ENCODE results near the gene PTCH1. TPM values are rescaled to one million over a fixed set of nuclear protein-coding genes. Genes with fewer than 3 reads are reported as not detected.

The PTCH1 gene
- total RNA-seq, 1 donor from 2014 or later, result 8.2 TPM

DNA sequence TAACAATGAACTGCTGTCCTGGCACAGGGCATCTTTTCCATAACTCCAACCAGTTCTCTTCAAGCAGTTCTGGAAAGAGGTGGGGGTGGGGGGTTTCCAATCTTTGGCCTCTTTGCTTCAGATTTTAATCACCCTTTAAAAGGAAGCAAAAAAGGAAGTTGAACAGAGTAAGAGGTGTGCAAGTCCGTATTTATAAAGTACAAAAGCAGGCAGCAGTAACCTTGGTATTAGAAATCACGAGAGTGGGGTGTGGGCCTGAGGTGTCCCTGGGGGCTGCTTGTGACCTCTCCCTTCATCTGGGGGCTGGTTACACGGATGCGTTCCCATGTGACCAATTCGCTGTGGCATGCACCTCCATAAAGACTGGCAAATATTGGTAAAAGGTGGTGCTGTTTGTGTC, 70.5 kb downstream of the PTCH1 start:
- FAIRE-seq (no peak), DNase-seq (ENCODE audit: low spot score in 2 of 2) (no peak)

DNA sequence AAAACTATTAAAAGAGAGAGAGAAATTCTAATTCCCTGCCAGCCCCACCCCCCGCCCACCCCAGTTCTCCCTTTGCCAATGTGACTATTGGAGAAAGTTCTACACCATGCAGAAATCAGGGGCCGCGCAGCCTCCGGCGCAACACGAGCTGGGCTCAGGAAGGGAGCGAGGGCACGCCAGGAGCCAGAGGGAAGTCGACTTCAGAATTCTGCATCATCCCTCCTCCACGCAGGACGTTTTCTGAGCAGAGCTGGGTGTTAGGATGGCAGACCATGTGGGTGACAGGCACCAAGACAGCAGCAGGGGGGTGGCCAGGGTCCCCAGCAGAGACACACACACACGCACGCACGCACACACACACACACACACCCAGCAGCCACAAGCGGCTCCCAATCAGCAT, 72.6 kb downstream of the PTCH1 start:
- FAIRE-seq, result no peak
- DNase-seq (ENCODE audit: low spot score in 2 of 2), result no peak

DNA sequence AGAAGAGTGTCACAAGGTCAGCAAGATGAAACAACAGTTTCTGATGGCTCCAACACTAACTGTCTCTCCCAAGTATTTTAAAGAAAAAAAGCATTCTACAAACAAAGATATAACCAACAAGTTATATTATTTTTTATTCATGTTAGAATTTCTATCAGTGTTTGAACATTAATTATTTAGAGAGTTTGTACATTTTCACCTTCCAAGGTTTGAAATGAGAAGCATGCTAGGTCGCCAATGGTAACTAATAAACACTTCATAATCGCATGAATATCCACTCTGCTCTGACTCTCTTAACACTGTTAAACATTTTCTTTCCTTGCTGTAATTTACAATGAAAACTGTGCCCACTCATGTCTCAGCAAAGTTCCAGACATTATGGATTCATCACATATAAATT, 73.5 kb downstream of the PTCH1 start:
- DNase-seq (ENCODE audit: low spot score in 2 of 2) (no peak), FAIRE-seq (no peak)

DNA sequence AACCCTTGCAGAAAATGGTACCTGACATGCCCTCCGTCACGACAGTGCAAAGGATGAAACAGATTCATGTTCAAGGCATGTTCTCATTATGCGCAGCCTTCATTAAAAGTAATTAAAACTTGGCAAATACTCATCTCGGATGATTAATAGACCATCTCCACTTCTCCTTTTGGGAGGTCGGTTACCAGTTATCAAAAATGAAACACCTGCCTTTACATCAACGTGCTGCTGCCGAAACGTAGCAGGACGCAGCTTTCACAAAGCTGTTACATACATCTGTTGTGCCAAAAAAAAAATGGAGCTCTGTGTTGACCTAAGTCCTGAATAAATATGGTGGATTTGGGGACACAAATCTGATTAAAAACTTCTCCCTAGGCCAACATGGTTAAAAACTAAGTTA, 75.7 kb downstream of the PTCH1 start:
- FAIRE-seq (no peak), DNase-seq (ENCODE audit: low spot score in 2 of 2) (no peak)

DNA sequence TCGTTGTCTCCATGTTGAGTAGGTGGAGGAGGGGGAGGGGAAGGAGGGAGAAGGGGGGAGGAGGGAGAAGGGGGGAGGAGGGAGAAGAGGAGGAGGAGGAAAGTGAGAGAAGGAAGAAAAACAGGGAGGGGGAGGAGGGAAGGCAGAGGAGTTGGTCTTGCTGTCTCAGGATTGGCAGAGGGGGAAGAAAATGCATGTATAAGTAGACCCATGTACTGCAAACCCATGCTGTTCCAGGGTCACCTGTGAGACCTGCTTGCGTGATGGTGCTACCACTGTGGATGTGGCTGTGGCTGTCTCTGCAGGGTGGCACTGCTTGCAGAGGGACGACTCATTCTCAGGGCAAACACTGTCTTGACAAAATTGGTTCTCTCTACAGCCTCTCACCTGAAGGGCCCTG, 76.3 kb downstream of the PTCH1 start:
- DNase-seq (ENCODE audit: low spot score in 2 of 2) (no peak), FAIRE-seq (no peak)

DNA sequence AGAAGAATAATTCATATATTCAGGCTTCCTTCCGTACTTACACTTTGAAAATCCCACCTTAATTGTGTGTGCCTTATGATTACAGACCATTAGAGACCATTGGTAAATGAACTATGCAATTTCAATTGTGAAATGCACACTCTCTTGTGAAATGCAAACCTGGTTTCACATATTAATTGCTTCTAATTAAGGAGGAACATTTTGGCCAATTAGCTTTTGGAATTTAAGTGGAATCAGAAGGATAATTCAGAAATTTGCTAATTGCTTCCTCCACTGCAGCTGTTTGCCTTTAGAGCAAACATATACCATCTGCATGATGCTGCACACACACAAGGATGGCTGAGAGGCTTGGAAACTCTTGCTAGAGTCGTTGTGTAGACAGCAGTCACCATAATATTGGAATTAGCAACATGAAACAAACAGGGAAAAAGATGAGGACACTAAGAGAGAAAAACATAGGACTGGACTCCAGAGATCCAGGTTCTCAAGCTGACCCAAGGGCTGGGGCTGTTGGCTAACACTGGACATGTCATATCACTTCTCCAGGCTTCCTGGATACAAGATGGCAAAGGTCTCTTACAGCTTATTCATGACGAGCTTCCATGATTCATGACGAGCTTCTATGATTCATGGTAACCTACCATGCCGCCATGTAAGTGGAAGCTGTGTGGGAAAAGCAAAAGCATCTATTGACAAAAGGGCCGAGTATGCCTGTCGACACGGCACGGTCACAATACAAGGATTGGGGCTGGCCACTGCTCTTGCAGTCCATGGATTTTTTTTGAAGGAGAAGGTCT, 78.0 kb downstream of the PTCH1 start:
- DNase-seq (ENCODE audit: low spot score in 2 of 2), result no peak
- no peak for FAIRE-seq

DNA sequence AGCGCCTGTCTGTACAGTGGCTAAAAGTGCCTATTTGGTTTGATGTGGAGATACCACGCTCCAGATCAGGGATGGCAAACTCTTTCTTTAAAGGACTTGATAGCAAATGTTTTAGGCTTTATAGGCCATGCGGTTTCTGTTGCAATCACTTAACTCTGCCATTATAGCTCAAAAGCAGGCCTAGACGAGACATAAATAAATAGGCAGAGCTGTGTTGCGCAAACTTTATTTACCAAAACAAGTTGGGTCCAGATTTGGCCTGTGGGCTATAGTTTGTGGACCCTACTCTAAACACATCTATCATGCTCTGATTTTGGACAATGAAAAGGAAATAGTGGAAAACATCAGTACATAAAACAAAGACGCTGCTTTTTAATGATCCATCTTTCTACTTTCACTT, 79.2 kb downstream of the PTCH1 start:
- no peak for FAIRE-seq
- DNase-seq (ENCODE audit: low spot score in 2 of 2), result no peak

DNA sequence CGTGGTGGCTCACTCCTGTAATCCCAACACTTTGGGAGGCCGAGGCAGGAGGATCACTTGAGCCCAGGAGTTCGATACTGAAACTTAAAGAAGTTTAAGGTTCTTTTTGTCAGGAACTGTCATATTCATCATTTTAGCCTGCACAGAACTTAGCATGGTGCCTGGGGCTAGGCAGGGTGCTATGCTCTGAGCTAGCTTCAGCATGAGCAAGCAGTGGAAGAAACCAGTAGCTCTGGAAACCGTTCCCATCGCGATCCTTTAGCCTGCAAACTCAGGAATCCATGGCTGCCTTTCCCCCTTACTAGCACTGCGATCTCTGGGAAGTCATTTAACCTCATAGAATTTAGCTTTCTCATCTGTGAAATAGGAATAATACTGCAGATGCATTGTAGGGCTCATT, 80.4 kb downstream of the PTCH1 start:
- no peak for FAIRE-seq
- no peak for DNase-seq (ENCODE audit: low spot score in 2 of 2)

DNA sequence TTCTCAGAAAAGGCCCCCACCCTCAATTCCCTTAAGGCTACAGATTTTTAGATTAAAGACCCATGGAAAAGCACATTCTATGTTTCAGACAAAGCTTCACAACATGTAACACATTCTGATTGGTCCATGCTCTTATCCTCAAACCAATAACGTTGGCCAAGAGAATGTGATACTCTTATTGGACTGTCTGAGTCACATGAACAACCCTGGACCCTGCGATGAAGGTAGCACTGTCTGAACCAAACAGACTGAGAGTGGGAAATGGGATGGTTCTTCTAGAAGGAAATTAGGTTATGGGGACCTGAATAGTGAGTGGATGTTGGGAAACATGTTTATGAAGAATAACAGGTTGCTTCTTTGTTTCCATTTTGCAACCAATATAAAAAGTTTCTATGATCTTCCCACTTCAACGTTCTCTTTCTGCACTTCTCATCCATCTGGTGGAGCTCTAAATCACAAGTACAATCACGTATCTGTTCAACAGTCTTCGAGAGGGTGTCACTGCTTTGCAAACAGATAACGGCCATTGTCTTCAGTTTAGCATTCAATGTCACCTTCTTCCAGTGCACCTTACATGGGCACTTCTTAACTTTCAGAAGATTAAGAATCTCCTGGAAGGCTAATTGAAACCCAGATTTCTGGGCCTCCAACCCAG, 81.6 kb downstream of the PTCH1 start:
- DNase-seq (ENCODE audit: low spot score in 2 of 2) (no peak), FAIRE-seq (no peak)

DNA sequence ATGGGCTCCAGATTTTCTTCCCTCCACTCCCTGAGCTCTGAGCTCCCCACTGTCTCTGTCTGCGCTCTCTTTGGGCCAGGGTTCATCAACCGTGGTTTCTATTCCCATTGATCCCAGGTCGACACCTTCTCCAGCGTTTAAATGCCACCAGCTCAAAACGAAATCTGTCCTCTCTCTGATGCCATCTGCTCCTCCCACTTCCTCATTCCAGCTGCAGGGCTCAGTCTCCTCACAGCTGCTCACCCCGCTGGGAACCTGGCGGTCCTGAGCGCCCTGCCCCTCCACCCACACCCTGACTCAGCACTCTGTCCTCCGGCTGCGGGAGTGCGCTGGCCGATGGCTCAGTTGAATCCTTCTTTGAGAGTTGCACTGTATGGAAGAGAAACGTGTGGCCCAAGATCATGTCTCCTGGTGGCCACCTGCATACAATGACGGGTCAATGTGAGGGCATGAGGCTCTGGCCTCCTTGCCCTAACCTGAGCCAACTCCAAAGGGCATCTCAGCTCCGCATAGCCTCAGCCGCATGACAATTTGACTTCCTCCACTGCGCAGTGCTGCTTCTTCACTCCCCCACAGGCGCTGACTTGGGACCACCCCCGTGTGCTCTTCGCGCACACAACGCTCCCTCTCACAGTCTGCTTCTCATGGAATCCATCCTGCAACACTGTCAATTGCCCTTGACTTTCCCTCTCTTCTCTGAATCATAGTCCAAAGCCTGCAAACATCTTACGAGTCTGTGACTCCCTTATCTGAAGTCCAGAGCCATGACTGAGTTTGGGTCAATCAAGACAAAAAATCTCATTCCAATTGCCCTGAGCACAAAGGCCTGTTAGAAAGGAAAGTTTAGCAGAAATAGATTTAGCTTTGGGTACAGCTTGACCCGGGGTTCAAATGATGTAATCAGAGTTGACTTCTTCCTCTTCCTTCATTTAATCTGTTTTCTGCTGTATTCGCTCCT, 82.4 kb downstream of the PTCH1 start:
- FAIRE-seq (no peak), DNase-seq (ENCODE audit: low spot score in 2 of 2) (no peak)

DNA sequence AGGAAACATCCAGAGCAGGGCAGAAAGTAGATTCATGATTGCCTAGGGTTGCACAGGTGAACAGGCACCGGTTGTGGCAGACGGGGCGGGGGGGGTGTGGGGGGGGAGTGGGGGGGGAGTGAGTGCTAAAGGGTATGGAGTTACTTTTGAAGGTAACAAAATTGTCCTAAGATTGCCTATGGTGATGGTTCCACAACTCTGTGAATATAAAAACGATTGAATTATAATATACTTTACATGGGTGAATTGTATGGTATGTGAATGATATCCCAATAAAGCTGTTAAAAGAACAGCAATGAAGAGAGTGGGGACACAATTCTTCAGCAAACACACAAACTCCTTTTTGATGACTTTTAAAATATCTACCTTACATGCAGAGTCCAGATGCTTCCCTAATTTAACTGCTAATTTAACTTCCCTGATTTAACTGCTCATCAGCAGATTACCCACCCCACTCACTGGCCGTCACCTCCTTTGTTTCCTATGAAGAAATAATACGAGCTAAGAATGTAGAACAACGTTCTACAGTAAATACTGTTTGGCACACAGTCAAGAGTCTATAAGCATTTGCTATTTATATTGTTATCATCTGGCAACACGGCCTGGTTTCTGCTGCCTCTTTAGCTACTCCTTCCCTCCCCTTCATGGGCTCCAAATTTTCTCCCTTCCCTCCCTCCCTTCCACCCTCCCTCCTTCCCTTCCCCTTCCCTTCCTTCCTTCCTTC, 83.5 kb downstream of the PTCH1 start:
- no peak for DNase-seq (ENCODE audit: low spot score in 2 of 2)
- FAIRE-seq, result no peak

DNA sequence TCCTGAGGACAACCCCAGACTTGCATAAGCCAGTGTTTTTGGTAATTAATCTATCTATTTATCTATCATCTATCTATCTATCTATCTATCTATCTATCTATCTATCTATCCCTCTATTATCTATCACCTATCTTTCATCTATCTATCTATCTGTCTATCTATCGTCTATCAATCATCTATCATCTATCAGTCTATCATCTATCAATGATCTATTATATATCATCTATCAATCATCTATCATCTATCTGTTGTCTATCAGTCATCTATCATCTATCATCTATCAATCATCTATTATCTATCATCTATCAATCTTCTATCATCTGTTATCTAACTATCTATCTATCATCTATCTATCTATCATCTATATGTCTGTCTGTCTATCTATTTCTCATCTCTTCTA, 85.5 kb downstream of the PTCH1 start:
- DNase-seq (ENCODE audit: low spot score in 2 of 2), result no peak
- no peak for FAIRE-seq

DNA sequence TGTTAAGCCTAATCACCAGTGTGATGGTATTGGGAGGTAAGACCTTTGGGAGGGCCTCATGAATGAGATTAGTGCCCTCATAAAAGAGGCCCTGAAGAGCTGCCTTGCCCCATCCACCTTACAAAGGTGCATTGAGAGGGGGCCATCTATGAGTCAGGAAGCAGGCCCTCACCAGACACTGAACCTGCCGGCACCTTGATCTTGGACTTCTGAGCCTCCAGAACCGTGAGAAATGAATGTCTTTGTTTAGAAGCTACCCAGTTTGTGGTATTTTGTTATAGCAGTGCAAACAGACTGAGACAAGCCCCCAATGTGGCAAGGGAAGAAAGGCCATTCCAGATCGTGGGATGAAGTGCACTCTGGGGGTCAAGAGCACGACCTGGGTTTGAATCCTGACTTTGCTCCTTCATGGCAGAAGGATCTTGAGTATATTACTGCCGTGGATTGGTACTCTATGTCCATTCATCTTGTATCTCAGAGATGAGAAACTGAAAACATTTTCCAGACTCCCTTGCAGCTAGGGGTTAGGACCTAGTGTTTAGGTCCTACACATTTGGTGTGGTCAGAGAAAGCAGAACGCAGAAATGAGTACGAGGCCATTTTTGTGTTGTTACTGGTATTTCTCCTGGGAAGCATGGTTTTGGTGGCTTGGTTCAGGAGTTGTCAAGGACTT, 86.7 kb downstream of the PTCH1 start:
- FAIRE-seq, result no peak
- DNase-seq (ENCODE audit: low spot score in 2 of 2), result no peak

DNA sequence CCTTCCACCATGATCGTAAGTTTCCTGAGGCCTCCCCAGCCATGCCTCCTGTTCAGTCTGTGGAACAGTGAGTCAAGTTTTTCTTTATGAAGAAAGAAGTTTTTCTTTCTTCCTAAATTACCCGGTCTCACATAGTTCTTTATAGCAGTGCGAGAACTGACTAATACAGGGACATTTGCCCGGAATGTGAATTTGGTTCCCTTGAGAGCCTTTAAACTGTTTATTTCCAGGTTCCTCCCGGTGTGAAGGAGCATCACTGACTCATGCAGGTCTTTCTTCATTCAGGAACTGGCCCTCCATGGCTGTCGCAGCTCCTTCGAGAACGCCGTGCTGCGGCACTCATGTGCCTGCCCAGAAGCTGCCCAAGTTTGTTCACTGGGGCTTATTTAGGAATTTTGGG, 87.7 kb downstream of the PTCH1 start:
- no peak for FAIRE-seq
- no peak for DNase-seq (ENCODE audit: low spot score in 2 of 2)

DNA sequence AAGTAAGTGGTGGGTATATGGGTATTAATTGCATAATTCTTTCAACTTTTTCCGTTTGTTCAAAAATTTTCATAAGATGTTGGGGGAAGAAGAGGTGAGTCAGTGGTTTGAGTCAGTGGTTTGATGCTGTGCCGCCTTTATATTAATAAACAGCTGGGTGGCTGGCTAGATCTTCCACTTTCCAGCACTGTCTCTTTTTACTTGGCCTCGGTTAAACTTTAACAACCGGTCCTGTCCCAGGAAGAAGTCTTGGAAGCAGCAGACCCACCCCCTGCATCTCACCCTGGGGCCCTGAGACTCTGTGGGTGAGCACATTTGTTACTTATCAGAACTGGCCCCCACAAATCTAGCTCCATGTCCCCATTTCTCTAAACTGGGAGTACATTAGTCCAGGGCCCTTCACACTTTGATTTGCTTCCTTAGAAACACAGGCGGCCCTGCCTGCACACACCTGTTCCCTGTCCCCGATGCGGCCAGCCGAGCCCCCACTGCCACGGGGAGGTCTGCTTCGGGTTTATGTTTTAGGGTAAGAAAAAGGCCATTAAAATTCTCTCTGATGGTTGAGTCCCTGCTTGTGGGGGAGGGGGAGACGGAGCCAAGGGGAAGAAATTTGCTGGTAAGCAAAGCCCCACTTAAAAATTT, 90.7 kb downstream of the PTCH1 start:
- DNase-seq (ENCODE audit: low spot score in 2 of 2) (no peak), FAIRE-seq (no peak)

DNA sequence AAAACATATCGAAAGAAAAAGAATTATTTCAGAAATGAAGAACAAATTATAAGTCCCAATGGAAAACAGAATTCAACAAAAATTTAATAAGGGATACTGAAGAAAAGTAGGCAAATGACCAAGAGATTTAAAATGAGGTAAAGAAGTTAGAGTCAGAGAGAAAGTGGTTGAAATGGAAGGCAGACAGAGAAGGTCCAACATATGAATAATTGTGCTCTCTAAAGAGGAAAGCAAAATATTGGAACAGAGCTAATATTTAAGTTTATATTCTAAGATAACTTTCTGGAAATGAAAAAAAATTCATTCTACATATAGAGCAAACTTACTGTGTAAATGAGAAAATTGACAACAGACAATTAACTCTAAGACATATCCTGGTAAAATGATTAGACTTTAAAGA, 94.1 kb downstream of the PTCH1 start:
- no peak for FAIRE-seq

DNA sequence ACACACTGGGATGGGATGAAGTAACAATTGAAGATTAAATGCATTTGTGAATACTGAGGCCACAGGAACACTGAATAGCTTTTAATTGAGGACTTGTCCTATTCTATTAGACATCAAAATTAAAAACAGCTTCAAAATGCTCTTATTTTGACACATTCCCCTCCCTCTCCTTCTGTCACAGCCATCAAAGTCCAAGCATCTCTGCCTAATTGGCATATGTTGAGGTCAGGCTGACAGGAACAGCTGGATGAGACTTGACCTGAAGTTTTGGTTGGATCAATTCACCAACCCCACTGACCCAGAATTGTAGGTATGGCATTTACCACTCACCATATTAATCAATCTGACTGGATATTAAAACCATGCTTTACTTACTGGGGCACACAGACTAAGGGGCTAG, 96.3 kb downstream of the PTCH1 start:
- DNase-seq (ENCODE audit: low spot score in 2 of 2), result no peak
- no peak for FAIRE-seq

More for the DNA sequence above, 94.1 kb downstream of the PTCH1 start:
- no peak for DNase-seq (ENCODE audit: low spot score in 2 of 2)

DNA sequence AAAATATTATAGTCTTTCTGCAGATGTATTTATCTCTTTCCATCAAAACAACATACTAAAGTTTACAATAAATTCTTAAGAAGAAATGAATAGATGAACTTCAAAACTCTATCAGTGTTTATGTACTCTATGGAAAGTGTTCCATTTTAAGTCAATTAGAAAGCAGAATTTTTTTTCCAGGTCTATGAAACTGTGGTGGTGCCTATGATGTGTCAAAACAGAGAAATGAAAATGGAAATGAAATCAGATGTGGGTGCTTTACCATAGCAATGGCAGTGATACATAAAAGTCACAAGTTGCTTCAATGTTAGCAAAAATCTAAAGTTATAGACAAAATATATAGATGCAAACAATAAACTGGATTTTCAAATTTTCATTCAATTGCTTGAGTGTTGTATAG, 97.3 kb downstream of the PTCH1 start:
- no peak for DNase-seq (ENCODE audit: low spot score in 2 of 2)
- no peak for FAIRE-seq

DNA sequence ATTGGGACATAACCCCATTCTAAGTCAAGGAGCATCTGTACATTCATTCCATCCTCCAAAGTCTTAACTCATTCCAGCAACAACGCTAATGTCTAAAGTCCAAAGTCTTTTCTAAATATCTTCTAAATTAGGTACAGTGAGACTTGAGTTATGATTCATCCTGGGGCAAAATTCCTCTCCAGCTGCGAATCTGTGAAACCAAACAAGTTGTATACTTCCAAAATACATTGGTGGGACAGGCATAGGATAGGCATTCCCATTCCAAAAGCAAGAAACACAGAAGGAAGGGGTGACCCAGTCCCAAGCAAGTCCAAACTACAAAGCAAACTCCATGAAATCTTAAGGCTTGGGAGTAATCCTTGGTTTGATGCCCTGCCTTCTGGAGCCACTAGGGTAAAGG, 101.6 kb downstream of the PTCH1 start:
- DNase-seq (ENCODE audit: low spot score in 2 of 2), result no peak
- FAIRE-seq, result no peak

DNA sequence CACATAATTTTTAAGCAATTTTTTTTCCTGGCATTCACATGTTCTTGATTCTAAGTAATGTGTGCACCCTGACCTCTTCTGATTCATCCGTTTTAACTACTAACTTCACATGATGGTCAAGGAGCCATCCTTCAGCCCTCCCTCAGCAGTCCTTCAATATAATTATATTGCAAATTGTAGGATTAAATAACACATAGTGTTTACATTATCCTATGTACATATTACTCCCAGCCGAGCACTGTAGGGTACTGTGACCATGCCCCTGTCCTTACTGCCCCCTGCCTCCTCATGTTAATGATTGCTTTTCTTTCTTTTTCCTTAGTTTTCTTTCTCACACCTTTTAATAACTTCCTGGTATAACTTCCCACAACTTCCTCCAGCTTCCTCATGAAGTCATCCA, 103.0 kb downstream of the PTCH1 start:
- no peak for FAIRE-seq
- DNase-seq (ENCODE audit: low spot score in 2 of 2), result no peak

Measured in frontal cortex (tissue), 4 donors.